Measurements from ENCODE around the gene NR1H4.

- TF ChIP-seq EZH2 (IDR thresholded peaks at IDR 0.05; ENCODE audit: insufficient read depth, low read length), result no peak
- no peak for TF ChIP-seq CTCF (IDR thresholded peaks at IDR 0.05; ENCODE audit: insufficient read depth, low read depth, low read length)
Observed at GRCh38 chr12:100503228-100503628, 29.6 kb downstream of the NR1H4 start.

Data from astrocyte (in vitro differentiated cells and primary cell).